ENCODE results near the gene PDXP. TPM values are rescaled to one million over a fixed set of nuclear protein-coding genes. Genes with fewer than 3 reads are reported as not detected.
A peak's percentile ranks its signal among the peaks of the same experiment; 100 is the strongest.

Gene PDXP
- total RNA-seq, 1 experiment from 2014 or later, result 24.5 TPM

DNA sequence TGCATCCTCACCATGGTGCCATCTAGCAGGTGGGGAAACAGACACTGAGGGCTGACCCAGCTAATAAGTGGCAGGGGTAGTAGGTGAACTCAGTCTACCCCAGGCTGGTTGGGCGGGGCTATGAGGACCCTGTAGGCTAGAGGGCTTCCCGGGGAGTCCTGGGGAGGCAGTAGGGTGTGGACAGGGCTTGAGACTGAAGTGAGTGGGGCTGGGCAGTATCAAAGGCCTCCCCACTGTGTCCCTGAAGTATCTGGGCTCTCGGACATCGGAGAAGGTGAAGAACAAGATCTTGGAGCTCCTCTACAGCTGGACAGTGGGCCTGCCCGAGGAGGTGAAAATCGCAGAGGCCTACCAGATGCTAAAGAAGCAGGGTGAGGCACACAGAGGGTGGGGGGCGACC lies 38.5 kb upstream of the PDXP start:
- ChIA-PET CTCF (interaction anchor here (0.8 to 2.1 kb wide), 2 partner anchors 14 to 23 kb away, joined by 4 to 5 read pairs; no protein-coding TSS in a partner anchor), POLR2A (no interaction called here)
- H3K4me3 ChIP-seq (ENCODE audit: low read depth, low read length), result no peak overlapping the region
- intact Hi-C loops (cut with micrococcal nuclease; ENCODE audit: unreplicated experiment), result loop anchor here (5.0 kb wide), 1 partner anchor 172 kb away; no protein-coding TSS in a partner anchor
- TF ChIP-seq, protein P1, sequence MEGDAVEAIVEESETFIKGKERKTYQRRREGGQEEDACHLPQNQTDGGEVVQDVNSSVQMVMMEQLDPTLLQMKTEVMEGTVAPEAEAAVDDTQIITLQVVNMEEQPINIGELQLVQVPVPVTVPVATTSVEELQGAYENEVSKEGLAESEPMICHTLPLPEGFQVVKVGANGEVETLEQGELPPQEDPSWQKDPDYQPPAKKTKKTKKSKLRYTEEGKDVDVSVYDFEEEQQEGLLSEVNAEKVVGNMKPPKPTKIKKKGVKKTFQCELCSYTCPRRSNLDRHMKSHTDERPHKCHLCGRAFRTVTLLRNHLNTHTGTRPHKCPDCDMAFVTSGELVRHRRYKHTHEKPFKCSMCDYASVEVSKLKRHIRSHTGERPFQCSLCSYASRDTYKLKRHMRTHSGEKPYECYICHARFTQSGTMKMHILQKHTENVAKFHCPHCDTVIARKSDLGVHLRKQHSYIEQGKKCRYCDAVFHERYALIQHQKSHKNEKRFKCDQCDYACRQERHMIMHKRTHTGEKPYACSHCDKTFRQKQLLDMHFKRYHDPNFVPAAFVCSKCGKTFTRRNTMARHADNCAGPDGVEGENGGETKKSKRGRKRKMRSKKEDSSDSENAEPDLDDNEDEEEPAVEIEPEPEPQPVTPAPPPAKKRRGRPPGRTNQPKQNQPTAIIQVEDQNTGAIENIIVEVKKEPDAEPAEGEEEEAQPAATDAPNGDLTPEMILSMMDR (IDR thresholded peaks at IDR 0.05; ENCODE audit: insufficient read depth in 1 of 2, low read depth in 1 of 2, low read length in 1 of 2, severe bottlenecking in 1 of 2, unreplicated experiment in 1 of 2), result no peak
- H3K9me3 Mint-ChIP-seq (ENCODE audit: unreplicated experiment), result no peaks in the 10 kb centered on the region
- H3K27ac Mint-ChIP-seq (ENCODE audit: unreplicated experiment), result no peak overlapping the region
- H3K4me1 ChIP-seq, result no peaks in the 10 kb centered on the region
- 0 out of 2 replicates have a peak, but pooled peaks cover 2% of the 10 kb centered on the region for H3K36me3 ChIP-seq (ENCODE audit: control insufficient read depth, insufficient read depth, low read length)
- peaks cover 27% of the 10 kb centered on the region for H3K36me3 Mint-ChIP-seq (ENCODE audit: insufficient read depth, unreplicated experiment)
- H3K4me1 Mint-ChIP-seq (ENCODE audit: low read depth, unreplicated experiment), result no peaks in the 10 kb centered on the region
- BruUV-seq (replicated peaks), result no TSS peak
- H3K4me3 Mint-ChIP-seq (ENCODE audit: unreplicated experiment), result no peak overlapping the region
- H3K27me3 ChIP-seq (replicated peaks; ENCODE audit: control insufficient read depth, insufficient read depth, low read length), result no peaks in the 10 kb centered on the region
- no peak for DNase-seq
- no peaks in the 10 kb centered on the region for H3K27me3 Mint-ChIP-seq (ENCODE audit: insufficient read depth, unreplicated experiment)
- no peaks in the 10 kb centered on the region for H3K9me3 ChIP-seq

DNA sequence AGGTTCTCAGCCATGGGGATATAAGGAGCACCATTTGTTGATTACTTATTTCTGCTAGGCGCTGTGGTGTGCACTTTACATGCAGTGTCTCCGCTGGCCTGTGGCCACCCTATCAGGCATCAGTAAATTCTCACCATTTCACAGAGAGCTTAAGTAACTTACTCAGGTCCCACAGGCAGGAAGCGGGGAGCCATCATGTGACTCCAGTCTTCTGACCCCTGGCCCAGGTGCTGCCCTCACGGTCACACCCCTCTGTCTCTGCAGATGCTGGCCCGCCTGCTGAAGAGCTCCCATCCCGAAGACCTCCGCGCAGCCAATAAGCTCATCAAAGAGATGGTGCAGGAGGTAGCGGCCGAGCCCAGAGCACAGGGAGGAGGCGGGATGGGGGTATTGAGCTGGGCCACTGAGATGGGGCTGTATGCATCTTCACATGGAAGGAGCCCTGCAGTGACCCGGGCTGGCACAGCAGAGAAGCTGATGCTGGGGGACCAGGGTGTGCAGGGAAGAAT lies 37.1 kb upstream of the PDXP start:
- Histone ChIP-seq H3K9me3 (no peaks in the 10 kb centered on the region), H3K27me3 (replicated peaks; ENCODE audit: control insufficient read depth, insufficient read depth, low read length) (no peaks in the 10 kb centered on the region), H3K4me3 (ENCODE audit: low read depth, low read length) (no peak overlapping the region), H3K4me1 (no peaks in the 10 kb centered on the region), H3K36me3 (ENCODE audit: control insufficient read depth, insufficient read depth, low read length) (no peaks in the 10 kb centered on the region)
- H3K27ac Mint-ChIP-seq (ENCODE audit: unreplicated experiment), result no peak overlapping the region
- no peaks in the 10 kb centered on the region for H3K9me3 Mint-ChIP-seq (ENCODE audit: unreplicated experiment)
- DNase-seq, result no peak
- H3K36me3 Mint-ChIP-seq (ENCODE audit: insufficient read depth, unreplicated experiment), result peaks cover 32% of the 10 kb centered on the region
- intact Hi-C loops (cut with micrococcal nuclease; ENCODE audit: unreplicated experiment), result loop anchor here (5.0 kb wide), 1 partner anchor 171 kb away; no protein-coding TSS in a partner anchor
- TF ChIP-seq, protein P1 (IDR thresholded peaks at IDR 0.05; ENCODE audit: insufficient read depth in 1 of 2, low read depth in 1 of 2, low read length in 1 of 2, severe bottlenecking in 1 of 2, unreplicated experiment in 1 of 2), result no peak
- H3K27me3 Mint-ChIP-seq (ENCODE audit: insufficient read depth, unreplicated experiment), result no peaks in the 10 kb centered on the region
- H3K4me3 Mint-ChIP-seq (ENCODE audit: unreplicated experiment), result no peak overlapping the region
- BruUV-seq (replicated peaks), result no TSS peak
- H3K4me1 Mint-ChIP-seq (ENCODE audit: low read depth, unreplicated experiment), result no peaks in the 10 kb centered on the region
- POLR2A ChIA-PET, result no interaction called here
- CTCF ChIA-PET, result interaction anchor here (1.2 kb wide), 1 partner anchor 10 kb away, joined by 3 read pairs; no protein-coding TSS in a partner anchor

DNA sequence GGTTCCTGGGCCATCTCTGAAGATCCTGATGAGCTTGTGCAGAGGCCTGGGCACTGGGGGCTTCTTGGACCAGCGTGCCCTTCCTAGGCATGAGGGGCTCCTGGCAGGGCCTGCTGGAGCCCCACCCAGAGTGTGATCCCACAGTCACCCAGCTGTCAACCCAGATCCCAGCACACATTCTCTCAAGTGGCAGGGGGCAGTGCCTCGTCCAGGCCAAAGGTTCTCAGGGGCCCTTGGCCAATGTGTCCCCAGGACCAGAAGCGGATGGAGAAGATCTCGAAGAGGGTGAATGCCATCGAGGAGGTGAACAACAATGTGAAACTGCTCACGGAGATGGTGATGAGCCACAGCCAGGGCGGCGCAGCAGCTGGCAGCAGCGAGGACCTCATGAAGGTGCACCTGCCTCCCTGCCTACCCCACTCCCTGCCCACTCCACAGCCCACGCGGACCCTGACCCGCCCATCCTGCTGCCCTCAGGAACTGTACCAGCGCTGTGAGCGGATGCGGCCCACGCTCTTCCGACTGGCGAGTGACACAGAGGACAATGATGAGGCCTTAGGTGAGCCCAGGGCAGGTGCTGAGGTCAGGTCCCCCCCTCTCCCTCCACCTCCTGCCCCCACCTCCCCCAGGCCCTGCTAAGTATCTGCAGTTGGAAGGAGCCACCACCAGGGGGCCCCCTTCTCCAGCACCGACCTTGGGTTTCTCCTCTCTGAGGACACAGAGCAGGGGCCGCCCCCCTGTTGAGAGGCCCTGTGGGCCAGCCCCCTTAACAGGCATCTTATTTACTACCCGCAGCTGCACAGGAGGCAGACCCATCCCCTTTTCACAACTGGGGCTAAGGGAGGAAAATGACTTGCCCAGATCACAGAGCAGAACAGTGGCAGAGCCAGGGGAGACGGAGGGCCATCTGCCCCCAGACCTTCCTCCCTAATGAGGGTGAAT lies 35.2 kb upstream of the PDXP start:
- TF ChIP-seq, protein P1 (IDR thresholded peaks at IDR 0.05; ENCODE audit: insufficient read depth in 1 of 2, low read depth in 1 of 2, low read length in 1 of 2, severe bottlenecking in 1 of 2, unreplicated experiment in 1 of 2), result peak; percentile 88
- H3K27me3 ChIP-seq (replicated peaks; ENCODE audit: control insufficient read depth, insufficient read depth, low read length), result no peaks in the 10 kb centered on the region
- ChIA-PET POLR2A (no interaction called here), CTCF (no interaction called here)
- Mint-ChIP-seq H3K9me3 (ENCODE audit: unreplicated experiment) (no peaks in the 10 kb centered on the region), H3K27me3 (ENCODE audit: insufficient read depth, unreplicated experiment) (no peaks in the 10 kb centered on the region), H3K4me3 (ENCODE audit: unreplicated experiment) (no peak overlapping the region), H3K36me3 (ENCODE audit: insufficient read depth, unreplicated experiment) (peaks cover 37% of the 10 kb centered on the region), H3K27ac (ENCODE audit: unreplicated experiment) (no peak overlapping the region), H3K4me1 (ENCODE audit: low read depth, unreplicated experiment) (no peaks in the 10 kb centered on the region)
- intact Hi-C loops (cut with micrococcal nuclease; ENCODE audit: unreplicated experiment), result loop anchor here (5.0 kb wide), 1 partner anchor 169 kb away; no protein-coding TSS in a partner anchor
- no TSS peak for BruUV-seq (replicated peaks)
- no peak overlapping the region for H3K4me3 ChIP-seq (ENCODE audit: low read depth, low read length)
- H3K4me1 ChIP-seq, result no peaks in the 10 kb centered on the region
- H3K36me3 ChIP-seq (ENCODE audit: control insufficient read depth, insufficient read depth, low read length), result no peaks in the 10 kb centered on the region
- no peaks in the 10 kb centered on the region for H3K9me3 ChIP-seq
- DNase-seq, result peak; percentile 65 to 78
